ENCODE measurements around the gene EXOC4. TPM values are rescaled to one million over a fixed set of nuclear protein-coding genes. Genes with fewer than 3 reads are reported as not detected.

EXOC4 gene
- total RNA-seq, 1 experiment from 2014 or later = 91.9 TPM

DNA sequence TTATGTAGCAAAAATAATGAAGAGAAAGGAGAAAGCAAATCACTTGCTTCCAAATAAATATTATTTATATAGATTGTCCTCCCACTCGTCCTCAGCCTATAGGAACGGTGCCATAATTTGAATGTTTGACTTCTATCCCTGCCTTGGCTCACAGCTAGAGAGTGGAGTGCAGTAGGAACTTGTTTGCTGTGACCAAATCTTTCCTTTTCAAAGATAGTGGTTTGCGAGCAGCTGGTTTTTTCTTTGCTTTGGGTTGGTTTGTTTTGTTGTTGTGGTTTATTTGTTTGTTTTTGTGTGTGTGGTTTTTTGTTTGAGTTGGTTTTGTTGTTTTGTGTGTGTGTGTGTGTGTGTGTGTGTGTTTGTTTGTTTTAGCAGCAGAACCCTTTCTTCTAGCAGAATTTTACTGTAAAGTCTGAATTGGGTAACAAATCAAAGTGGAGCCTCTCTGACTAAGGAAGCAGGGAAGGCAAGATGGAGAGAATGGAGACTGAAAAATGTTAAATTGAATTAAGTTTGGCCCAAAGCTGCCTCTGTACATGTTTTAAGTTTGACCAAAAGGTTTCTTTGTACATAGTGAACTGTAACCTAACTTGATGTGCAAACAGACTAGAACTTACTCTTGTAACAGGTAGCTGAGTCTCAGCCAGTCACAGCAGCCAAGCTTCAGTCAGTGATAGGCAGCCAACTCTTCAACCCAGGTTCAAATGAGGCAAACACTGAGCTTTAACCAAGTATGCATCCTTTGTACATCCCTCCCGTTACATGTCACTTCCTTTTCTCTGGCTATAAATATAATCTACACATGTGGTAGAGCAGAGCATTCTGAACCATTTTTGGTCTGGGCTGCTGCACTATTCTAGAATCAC, 724.8 kb downstream of the EXOC4 start:
- CTCF ChIA-PET = no interaction called here
- no peaks in the 10 kb centered on the region for H3K36me3 Mint-ChIP-seq (ENCODE audit: insufficient read depth, unreplicated experiment)
- H3K4me3 Mint-ChIP-seq (ENCODE audit: low read depth, unreplicated experiment) = no peak overlapping the region
- H3K27me3 Mint-ChIP-seq (ENCODE audit: unreplicated experiment) = no peaks in the 10 kb centered on the region
- DNase-seq = no peak
- H3K4me1 Mint-ChIP-seq (ENCODE audit: low read depth, unreplicated experiment) = no peaks in the 10 kb centered on the region
- TF ChIP-seq, protein P1, sequence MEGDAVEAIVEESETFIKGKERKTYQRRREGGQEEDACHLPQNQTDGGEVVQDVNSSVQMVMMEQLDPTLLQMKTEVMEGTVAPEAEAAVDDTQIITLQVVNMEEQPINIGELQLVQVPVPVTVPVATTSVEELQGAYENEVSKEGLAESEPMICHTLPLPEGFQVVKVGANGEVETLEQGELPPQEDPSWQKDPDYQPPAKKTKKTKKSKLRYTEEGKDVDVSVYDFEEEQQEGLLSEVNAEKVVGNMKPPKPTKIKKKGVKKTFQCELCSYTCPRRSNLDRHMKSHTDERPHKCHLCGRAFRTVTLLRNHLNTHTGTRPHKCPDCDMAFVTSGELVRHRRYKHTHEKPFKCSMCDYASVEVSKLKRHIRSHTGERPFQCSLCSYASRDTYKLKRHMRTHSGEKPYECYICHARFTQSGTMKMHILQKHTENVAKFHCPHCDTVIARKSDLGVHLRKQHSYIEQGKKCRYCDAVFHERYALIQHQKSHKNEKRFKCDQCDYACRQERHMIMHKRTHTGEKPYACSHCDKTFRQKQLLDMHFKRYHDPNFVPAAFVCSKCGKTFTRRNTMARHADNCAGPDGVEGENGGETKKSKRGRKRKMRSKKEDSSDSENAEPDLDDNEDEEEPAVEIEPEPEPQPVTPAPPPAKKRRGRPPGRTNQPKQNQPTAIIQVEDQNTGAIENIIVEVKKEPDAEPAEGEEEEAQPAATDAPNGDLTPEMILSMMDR (IDR thresholded peaks at IDR 0.05; ENCODE audit: unreplicated experiment) = no peak
- no peak overlapping the region for H3K27ac Mint-ChIP-seq (ENCODE audit: unreplicated experiment)
- no TSS peak for BruUV-seq (replicated peaks)
- intact Hi-C loops (cut with micrococcal nuclease; ENCODE audit: unreplicated experiment) = no loop called here
- no peaks in the 10 kb centered on the region for H3K9me3 Mint-ChIP-seq (ENCODE audit: low read depth, unreplicated experiment)

DNA sequence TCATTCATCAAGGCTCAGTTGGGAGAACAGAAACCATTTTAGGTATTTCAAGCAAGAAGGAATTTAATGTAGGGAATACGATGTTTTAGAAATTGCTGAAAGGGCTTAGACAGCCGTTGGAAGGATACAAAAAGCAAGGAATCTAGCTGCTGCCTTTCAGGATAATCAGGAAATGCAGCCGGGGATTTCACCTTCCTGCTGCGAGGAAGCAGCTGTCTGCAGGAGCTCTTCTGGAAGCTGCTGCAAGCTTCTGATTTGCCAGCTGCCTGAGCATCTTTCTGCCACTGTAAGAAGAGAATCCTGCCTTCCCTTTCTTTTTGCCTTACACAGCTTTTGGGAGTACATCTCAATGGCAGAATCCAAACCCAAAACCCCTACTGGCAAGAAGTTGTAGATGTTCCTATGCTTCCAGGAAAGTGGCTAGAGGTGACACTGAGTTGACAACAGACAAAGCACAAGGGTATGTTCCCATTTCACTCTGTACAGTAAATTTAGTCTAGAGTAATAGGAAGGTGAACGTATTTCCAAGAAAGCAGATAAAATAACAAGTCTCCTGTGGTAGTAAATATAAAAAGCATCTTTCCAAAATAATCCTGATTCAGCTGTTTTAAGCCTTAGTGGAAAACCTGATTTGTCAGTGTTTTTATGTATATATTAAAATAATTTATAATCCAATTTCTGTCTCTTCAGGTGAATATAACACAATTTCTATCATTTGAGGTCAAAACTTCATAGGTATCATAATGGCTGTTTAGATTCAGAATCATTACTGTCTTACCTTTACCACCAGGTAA, 725.8 kb downstream of the EXOC4 start:
- no peaks in the 10 kb centered on the region for H3K4me1 Mint-ChIP-seq (ENCODE audit: low read depth, unreplicated experiment)
- intact Hi-C loops (cut with micrococcal nuclease; ENCODE audit: unreplicated experiment) = no loop called here
- BruUV-seq (replicated peaks) = no TSS peak
- H3K36me3 Mint-ChIP-seq (ENCODE audit: insufficient read depth, unreplicated experiment) = no peaks in the 10 kb centered on the region
- CTCF ChIA-PET = no interaction called here
- H3K27ac Mint-ChIP-seq (ENCODE audit: unreplicated experiment) = no peak overlapping the region
- DNase-seq = no peak
- no peak overlapping the region for H3K4me3 Mint-ChIP-seq (ENCODE audit: low read depth, unreplicated experiment)
- TF ChIP-seq, protein P1 (IDR thresholded peaks at IDR 0.05; ENCODE audit: unreplicated experiment) = no peak
- H3K9me3 Mint-ChIP-seq (ENCODE audit: low read depth, unreplicated experiment) = no peaks in the 10 kb centered on the region
- no peaks in the 10 kb centered on the region for H3K27me3 Mint-ChIP-seq (ENCODE audit: unreplicated experiment)

DNA sequence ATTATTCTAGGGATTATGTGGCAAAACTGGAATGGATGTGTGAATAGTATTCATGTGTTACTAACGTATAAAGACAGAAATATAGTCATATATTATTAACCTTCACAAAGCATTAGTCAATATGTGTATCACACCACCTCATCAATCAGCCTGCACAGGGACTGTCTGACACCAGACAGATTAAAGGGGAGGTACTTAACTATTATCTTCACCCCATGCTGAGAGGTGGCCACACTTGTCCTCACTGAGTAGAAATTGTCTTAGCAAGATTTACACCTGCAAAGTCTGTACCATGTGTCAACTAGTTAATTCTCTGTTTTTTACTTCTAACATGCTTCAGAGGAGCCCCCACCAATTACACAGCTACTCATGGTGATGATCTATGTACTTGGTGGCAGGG, 727.9 kb downstream of the EXOC4 start:
- intact Hi-C loops (cut with micrococcal nuclease; ENCODE audit: unreplicated experiment) = no loop called here
- TF ChIP-seq, protein P1 (IDR thresholded peaks at IDR 0.05; ENCODE audit: unreplicated experiment) = no peak
- H3K27ac Mint-ChIP-seq (ENCODE audit: unreplicated experiment) = no peak overlapping the region
- DNase-seq = no peak
- BruUV-seq (replicated peaks) = no TSS peak
- no peaks in the 10 kb centered on the region for H3K36me3 Mint-ChIP-seq (ENCODE audit: insufficient read depth, unreplicated experiment)
- H3K4me1 Mint-ChIP-seq (ENCODE audit: low read depth, unreplicated experiment) = no peaks in the 10 kb centered on the region
- H3K9me3 Mint-ChIP-seq (ENCODE audit: low read depth, unreplicated experiment) = no peaks in the 10 kb centered on the region
- H3K27me3 Mint-ChIP-seq (ENCODE audit: unreplicated experiment) = no peaks in the 10 kb centered on the region
- CTCF ChIA-PET = no interaction called here
- H3K4me3 Mint-ChIP-seq (ENCODE audit: low read depth, unreplicated experiment) = no peak overlapping the region

DNA sequence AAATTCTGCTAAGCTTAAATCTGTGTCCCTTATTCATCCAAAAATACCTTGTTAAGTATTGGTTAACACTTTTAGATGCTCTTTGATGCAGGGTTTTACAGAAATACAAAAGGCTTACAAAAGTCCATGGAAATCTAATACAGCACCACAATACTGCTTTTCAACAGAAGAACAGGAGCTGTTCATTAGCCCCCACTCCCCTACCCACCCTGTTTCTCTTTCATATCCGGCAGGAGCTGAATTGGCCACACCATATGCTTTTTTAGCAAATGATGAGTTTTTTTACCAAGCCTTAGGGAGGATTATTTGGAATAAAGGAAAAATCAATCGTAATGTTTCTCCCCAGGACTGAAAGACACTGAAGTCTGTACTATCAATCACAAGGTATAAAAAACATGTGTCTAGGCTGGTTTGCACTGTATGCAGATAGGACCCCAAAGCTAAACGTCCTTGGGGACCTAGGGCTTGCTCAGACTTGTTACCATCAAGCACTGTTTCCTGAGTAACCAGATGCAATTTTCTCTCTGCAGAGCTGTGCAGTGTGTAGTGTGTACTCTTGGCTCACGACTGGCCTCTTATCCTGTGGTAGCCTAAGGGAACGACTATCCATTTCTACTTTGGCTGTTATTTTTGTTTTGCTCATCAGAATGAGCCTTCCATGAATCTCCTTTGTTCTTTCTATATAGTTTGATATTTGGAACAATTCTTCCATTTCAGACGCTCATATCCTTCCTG, 731.0 kb downstream of the EXOC4 start:
- Mint-ChIP-seq H3K27me3 (ENCODE audit: unreplicated experiment) (no peaks in the 10 kb centered on the region), H3K4me1 (ENCODE audit: low read depth, unreplicated experiment) (no peaks in the 10 kb centered on the region), H3K9me3 (ENCODE audit: low read depth, unreplicated experiment) (no peaks in the 10 kb centered on the region), H3K4me3 (ENCODE audit: low read depth, unreplicated experiment) (no peak overlapping the region), H3K36me3 (ENCODE audit: insufficient read depth, unreplicated experiment) (no peaks in the 10 kb centered on the region), H3K27ac (ENCODE audit: unreplicated experiment) (no peak overlapping the region)
- CTCF ChIA-PET = no interaction called here
- BruUV-seq (replicated peaks) = no TSS peak
- intact Hi-C loops (cut with micrococcal nuclease; ENCODE audit: unreplicated experiment) = no loop called here
- DNase-seq = no peak
- TF ChIP-seq, protein P1 (IDR thresholded peaks at IDR 0.05; ENCODE audit: unreplicated experiment) = no peak

Measured in Calu3 (cell line).